Measurements from ENCODE around the gene KRI1. TPM values are rescaled to one million over a fixed set of nuclear protein-coding genes. Genes with fewer than 3 reads are reported as not detected.

Gene KRI1
- polyA plus RNA-seq, 4 donors, result 26.1 to 39.2 (median 33.6) TPM

Other genes starting within 250 kb of the KRI1 start
- 10 to 100 TPM; 12.7 to 25.3 (median 15.8) TPM for gene FDX2, start 250.0 kb downstream of the KRI1 start, polyA plus RNA-seq (ENCODE audit: insufficient read length in 4 of 4)
- gene RAVER1, start 232.5 kb downstream of the KRI1 start, polyA plus RNA-seq (ENCODE audit: insufficient read length in 4 of 4), result 10 to 100 TPM; 24.0 to 40.5 (median 26.5) TPM
- 1 to 10 TPM; 6.6 to 9.4 (median 9.0) TPM for gene ICAM3, start 226.4 kb downstream of the KRI1 start, polyA plus RNA-seq (ENCODE audit: insufficient read length in 4 of 4)
- 100 to 1,000 TPM; 102 to 170 (median 113) TPM for gene TYK2, start 185.4 kb downstream of the KRI1 start, polyA plus RNA-seq (ENCODE audit: insufficient read length in 4 of 4)
- 100 to 1,000 TPM; 106 to 172 (median 139) TPM for gene CDC37, start 162.5 kb downstream of the KRI1 start, polyA plus RNA-seq (ENCODE audit: insufficient read length in 4 of 4)
- gene PDE4A, start 145.5 kb downstream of the KRI1 start, polyA plus RNA-seq (ENCODE audit: insufficient read length in 4 of 4), result 1 to 10 TPM; 2.1 to 4.2 (median 2.8) TPM
- 10 to 100 TPM; 71.2 to 77.2 (median 74.1) TPM for gene KEAP1, start 62.7 kb downstream of the KRI1 start, polyA plus RNA-seq (ENCODE audit: insufficient read length in 4 of 4)
- gene S1PR5, start 48.6 kb downstream of the KRI1 start, polyA plus RNA-seq (ENCODE audit: insufficient read length in 4 of 4), result 1 to 10 TPM; 1.5 to 1.9 (median 1.6) TPM
- 10 to 100 TPM; 17.1 to 37.0 (median 27.8) TPM for gene ATG4D, start 22.1 kb downstream of the KRI1 start, polyA plus RNA-seq (ENCODE audit: insufficient read length in 4 of 4)
- 10 to 100 TPM in 3 of 4 donors, 1 to 10 TPM in 1; 8.6 to 25.4 (median 10.6) TPM for gene CDKN2D, start 3.0 kb upstream of the KRI1 start, polyA plus RNA-seq (ENCODE audit: insufficient read length in 4 of 4)
- gene AP1M2, start 21.3 kb upstream of the KRI1 start, polyA plus RNA-seq (ENCODE audit: insufficient read length in 4 of 4), result 10 to 100 TPM in 3 of 4 donors, 1 to 10 TPM in 1; 1.7 to 60.2 (median 43.2) TPM
- 100 to 1,000 TPM; 134 to 211 (median 197) TPM for gene SLC44A2, start 59.5 kb upstream of the KRI1 start, polyA plus RNA-seq (ENCODE audit: insufficient read length in 4 of 4)
- 100 to 1,000 TPM; 209 to 347 (median 284) TPM for gene ILF3, start 88.3 kb upstream of the KRI1 start, polyA plus RNA-seq (ENCODE audit: insufficient read length in 4 of 4)
- 10 to 100 TPM; 37.0 to 80.4 (median 42.7) TPM for gene QTRT1, start 135.4 kb upstream of the KRI1 start, polyA plus RNA-seq (ENCODE audit: insufficient read length in 4 of 4)
- 100 to 1,000 TPM in 3 of 4 donors, 10 to 100 TPM in 1; 68.8 to 166 (median 125) TPM for gene DNM2, start 152.1 kb upstream of the KRI1 start, polyA plus RNA-seq (ENCODE audit: insufficient read length in 4 of 4)

All from left renal pelvis (tissue), 4 donors.